Activated naive CD8-positive, alpha-beta T cell treated with anti-CD3 and anti-CD28 coated beads, Interleukin-2, amount 50 U/mL, for 16 hours (primary cell): ENCODE data around the gene PGAM5.
"Not testable (repeated sequence)": the region's sequence is repeated elsewhere in the genome, so short reads cannot be mapped to it uniquely, and the experiment has no call there.

Source experiments
- DNase-seq: peaks from one replicate; pipeline ENCODE4 v3.0.0-alpha.2; 2020; ENCODE audit warnings: low read depth, low spot score

The PGAM5 gene

DNA sequence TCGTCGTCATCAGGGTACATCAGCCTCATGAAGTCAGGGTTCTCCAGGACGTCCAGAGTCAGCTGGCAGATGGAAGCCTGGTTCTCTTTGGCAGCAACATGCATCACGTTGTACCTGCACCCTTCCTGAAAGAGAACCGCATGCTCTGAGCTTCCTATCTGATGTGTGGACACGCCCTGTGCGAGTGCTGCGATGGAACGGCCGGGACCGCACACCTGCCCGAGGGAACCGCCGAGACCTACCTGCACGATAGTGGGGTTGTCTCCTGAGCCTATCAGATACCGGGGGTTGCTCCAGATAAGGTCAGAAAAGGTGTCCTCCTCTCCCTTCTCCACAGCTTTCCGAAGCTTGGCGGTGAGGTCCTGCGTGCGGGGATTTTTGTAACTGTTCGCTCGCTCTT lies 37.3 kb downstream of the PGAM5 start:
- DNase-seq, result no peak

DNA sequence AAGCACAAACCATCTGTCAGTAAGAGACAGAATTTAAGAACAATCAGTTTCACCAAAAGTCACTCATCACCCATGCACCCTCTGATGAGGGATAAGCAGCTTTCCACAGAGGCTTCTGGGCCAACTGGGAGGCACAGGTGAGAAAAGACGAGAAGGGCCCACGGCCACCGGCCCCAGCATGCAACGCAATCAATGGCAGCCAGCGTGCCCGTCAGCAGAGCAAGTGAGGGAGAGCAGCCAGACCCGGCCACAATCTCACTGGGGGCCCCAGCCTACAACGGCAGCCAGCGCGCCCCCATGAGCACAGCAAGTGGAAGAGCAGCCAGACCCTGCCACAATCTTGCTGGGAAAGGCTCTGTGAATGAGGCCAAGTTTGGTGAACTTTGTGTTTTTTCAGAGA lies 37.7 kb downstream of the PGAM5 start:
- DNase-seq, result no peak

DNA sequence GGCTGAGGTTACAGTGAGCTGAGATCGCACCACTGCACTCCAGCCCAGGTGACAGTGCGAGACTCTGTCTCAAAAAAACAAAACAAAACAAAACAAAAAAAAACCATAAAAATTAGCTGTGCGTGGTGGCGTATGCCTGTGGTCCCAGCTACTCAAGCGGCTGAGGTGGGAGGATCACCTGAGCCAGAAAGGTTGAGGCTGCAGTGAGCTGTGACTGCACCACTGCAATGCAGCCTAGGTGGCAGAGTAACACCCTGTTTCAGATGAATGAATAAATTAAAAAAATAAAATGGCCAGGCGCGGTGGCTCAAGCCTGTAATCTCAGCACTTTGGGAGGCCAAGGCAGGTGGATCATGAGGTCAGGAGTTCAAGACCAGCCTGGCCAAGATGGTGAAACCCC lies 43.0 kb downstream of the PGAM5 start:
- not testable (repeated sequence) for DNase-seq

DNA sequence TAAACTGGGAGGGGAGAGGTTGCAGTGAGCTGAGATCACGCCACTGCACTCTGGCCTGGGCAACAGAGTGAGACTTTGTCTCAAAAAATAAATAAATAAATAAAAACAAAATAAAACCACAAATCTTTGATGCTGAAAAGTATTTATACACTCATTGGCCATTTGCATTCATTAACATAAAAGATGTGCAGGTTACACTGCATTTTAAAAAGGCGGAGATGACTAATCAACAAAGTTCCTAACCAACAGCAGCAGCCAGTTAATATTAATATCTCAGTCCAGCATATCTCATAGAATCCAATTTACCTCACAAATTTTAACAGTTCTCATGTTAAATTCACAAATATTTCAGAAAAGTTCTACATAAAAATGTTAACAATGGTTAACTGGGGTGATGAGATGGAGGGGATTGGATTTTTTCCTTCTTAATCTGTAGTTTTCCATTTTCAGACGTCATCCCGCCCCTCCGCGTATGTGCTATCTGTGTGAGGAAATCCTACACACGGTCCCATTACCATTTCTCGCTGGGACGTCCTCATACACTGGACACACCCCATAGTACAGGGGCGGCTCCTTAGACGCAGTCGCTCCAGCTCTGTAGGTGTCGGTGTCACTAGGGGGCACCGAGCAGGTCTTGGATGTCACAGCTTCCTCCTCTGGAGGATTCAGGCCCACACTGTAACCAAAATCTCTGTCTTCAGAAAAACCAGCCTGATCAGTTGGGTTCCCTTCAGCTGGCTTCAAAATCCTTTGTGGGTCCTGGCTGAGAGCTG lies 43.7 kb downstream of the PGAM5 start:
- DNase-seq, result no peak

DNA sequence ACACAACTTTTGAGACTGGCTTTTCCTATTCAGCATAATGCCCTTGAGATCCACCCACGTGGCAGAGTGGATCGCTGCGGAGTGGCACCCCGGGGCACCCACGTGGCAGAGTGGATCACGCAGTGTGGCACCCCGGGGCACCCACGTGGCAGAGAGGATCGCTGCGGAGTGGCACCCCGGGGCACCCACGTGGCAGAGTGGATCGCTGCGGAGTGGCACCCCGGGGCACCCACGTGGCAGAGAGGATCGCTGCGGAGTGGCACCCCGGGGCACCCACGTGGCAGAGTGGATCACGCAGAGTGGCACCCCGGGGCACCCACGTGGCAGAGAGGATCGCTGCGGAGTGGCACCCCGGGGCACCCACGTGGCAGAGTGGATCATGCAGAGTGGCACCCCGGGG lies 48.2 kb downstream of the PGAM5 start:
- not testable (repeated sequence) for DNase-seq

DNA sequence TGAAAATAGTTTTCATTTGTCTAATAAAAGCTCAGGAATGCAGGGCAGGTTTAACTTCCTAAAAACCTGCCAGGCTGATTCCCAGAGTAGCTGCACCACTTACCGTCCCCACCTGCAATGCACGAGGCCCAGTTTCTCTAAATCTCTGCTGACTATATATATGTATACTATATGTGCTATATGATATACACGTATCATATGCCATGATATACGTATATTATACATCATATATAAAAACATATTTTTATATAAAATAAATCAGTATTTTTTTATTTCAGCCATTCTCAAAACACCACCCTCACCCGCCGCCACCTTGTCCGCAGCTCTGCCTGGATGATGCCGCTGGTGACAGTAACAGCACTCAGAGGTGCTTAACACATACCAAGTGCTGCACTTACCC lies 48.7 kb downstream of the PGAM5 start:
- DNase-seq, result no peak

DNA sequence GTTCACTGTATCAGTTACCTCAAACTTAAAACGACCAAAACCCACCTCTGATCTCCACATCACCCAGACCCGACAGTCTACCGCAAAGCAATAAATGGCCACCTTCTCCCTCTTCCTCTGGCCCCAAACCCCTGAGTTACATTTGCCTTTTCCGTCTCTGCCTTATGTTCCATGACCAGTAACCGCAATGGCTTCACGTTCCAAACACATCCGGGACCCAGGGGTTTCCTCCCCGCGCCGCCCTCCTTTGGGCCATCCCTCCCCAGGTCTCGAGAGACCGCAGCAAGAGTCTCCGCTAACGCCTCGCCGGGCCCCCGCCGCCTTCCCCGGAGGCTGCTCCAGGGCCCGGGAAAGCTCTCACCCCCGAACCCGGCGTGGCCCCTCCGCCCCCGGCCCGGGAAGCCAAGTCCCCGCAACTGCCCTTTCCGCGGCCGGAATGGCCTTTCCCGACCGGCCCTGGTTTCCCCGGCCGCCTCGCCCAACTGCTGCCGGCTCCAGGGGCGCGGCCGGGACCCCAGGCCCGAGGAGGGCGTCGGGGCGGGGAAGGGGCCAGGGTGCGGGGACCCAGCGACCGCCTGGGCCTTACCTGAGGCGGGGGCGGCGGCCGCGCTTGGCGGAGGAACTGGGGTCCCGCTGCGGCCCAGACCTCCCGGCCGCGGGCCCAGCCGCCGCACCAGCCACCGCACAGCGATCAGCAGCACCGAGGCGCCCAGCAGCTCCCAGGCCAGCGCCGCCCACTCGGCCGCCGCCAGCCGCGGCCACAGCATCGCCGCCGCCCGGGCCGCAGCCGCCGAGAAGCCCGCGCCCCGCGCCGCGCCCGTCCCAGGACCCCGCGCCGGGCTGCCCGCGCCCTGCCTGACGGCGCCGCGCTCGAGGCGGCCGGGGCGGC lies 50.6 kb downstream of the PGAM5 start, which contains the start of gene ANKLE2:
ANKLE2 (minus strand) TSS at position 801 of the 889 bp plus-strand sequence; CDS start at position 767, 34 bp downstream.
- DNase-seq, result peak; percentile 47

DNA sequence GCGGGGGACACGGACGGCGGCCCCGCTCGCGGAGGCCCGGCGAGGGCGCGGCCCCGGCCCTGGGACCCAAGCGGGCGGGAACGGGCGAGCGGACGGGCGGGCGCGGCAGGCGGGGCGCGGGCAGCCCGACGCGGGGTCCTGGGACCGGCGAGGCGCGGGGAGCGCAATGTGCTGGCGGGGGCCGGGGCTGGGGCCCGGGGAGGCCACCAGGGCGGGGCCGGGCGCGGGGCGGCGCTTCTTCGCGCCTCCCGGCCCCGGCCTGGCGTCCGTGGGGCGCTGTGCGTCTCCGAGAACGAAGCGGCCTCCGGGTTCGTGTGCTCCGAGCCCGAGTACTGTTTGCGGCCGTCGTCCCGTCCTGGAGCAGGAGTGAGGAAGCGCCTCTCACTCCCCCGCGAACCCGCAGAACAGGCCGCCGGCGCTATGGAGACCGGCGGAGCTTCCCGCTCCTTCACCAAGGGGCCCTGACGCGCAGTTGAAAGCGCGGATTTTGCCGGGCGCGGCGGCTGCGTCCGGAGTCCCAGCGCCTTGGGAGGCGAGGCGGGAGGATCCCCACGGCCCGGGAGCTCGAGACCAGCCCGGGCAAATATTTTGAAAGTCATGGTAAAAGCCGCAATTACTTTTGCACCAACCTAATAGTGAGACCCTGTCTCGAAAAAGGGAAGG lies 51.4 kb downstream of the PGAM5 start:
- peak; percentile 68 for DNase-seq

DNA sequence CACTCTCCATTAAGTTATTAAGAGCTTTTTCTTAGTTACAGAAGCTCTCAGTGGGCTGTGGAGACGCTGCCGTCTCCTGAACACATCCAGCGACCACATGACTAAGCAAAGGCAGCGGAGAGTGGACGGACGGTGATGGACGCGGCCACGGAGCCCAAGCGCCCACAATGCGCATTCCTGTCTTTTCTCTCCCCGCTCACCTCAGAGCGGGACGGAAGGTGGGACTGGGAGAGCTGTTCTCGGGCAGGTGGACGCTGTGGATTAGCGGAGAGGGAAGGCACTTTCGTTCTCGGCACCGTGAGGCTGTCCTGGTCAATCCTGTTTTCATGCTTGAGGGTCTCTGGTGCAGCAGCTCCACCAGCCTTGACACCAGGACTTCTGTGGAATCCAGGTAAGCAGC lies 53.6 kb downstream of the PGAM5 start:
- DNase-seq, result no peak

DNA sequence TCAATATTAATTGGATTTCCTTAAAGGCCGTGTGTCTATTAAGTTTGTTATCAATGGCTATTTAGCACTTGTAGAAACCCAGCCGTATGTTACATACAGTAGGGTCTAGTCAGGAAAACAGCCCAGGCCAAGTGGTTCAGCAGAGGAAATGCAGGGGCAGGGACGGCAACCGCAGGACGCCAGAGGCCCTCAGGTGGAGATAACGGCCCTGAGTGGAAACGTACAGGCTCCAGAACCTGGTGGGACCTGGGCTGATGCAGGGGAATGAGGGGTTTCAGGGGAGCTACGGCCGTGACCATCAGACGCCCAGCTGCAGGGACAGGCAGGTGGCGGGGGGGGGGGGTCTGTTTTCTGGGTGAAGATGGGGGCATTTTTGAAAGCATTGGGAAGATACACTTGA lies 54.7 kb downstream of the PGAM5 start:
- no peak for DNase-seq

DNA sequence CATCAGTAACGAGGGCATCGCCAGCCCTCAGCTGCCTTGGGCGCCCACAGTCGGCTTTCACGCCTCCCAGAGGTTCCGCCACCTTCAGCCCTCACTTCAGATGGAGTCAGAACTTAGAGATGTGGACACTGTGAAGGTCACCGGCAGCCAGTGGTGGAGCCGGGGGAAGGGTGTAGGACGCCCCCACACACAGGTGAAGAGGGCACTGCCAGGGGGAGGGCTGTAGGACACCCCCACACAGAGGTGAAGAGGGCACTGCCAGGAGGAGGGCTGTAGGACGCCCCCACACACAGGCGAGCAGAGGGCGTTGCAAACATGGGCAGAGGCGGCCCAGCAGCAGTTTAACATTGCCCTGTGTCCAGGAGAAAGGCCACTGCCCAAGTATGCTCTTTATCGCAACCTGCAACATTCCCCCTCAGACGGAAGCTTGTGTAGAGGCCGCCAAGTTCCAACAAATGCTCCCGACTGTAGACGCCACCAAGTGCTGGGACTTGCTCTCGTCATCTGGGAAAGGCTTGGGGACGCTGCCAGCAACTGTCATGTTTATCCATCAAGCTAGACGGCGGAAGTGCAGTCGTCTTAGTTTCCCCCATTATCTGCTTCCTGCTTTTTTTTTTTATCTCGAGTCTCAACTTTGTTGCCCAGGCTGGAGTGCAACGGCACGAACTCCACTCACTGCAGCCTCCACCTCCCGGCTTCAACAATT lies 55.9 kb downstream of the PGAM5 start:
- DNase-seq, result no peak

DNA sequence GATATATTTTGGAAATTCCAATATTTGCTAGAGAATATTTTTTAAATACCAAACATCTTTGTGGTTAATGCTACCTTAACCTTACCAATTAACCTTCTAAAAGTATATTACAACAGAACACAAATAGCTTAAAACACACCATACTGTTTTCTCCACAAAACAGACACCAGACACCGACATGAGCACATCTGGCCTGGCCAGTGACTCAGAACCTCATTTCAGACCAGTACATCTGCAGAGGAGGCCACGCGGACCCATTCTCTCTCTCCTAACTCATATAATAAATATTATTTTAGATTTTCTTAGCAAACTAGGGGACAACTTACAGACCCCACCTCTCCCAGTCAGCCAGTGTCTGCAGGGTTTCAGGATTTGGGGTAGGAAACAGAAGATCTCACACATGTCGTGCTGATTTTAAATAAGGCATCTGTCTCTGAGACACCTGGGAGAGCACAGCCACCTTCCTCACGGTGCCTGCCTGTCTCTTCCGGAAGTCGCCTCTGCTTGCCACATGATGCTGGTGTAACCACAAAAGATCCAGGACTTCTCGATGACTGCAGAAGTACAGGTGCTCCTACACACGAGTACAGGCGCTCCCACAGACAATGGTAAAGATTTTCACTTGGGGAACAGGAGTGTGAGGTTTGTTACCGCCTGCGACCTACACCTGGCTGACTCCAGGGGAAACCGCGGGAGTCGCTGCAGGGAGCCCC lies 60.6 kb downstream of the PGAM5 start:
- no peak for DNase-seq
